GM18520 (cell line): ENCODE results near the gene NFE2.

Experiments used
- ATAC-seq: cut with Tn5 transposase; IDR thresholded peaks from one replicate; pipeline ENCODE4 v1.9.1; 2021; ENCODE audit not compliant: unreplicated experiment

The NFE2 gene

GRCh38 chr12:54306925-54307741 is 6.3 kb upstream of the NFE2 start:
- no peak for ATAC-seq

GRCh38 chr12:54304187-54304810 is 3.5 kb upstream of the NFE2 start:
- ATAC-seq = no peak

- ATAC-seq = no peak
Observed at GRCh38 chr12:54303640-54304039, 2.8 kb upstream of the NFE2 start.

GRCh38 chr12:54301428-54302048 is 723 bp upstream of the NFE2 start:
- no peak for ATAC-seq

- ATAC-seq = no peak
Observed at GRCh38 chr12:54300225-54300731, 537 bp downstream of the NFE2 start.

- ATAC-seq = no peak
Observed at GRCh38 chr12:54299515-54300224, 1.1 kb downstream of the NFE2 start.

GRCh38 chr12:54298904-54299303 is 1.9 kb downstream of the NFE2 start:
- ATAC-seq = no peak

GRCh38 chr12:54296393-54297099 is 4.3 kb downstream of the NFE2 start:
- ATAC-seq = no peak

GRCh38 chr12:54294953-54295566 is 5.8 kb downstream of the NFE2 start:
- ATAC-seq = no peak

- no peak for ATAC-seq
Observed at GRCh38 chr12:54294152-54294952, 6.5 kb downstream of the NFE2 start.

GRCh38 chr12:54292931-54293241 is 7.9 kb downstream of the NFE2 start:
- no peak for ATAC-seq

- ATAC-seq = no peak
Observed at GRCh38 chr12:54292083-54292930, 8.5 kb downstream of the NFE2 start.

- ATAC-seq = no peak
Observed at GRCh38 chr12:54287261-54288157, 13.3 kb downstream of the NFE2 start.

- ATAC-seq = no peak
Observed at GRCh38 chr12:54286042-54287030, 14.5 kb downstream of the NFE2 start.

GRCh38 chr12:54285150-54286041 is 15.4 kb downstream of the NFE2 start:
- no peak for ATAC-seq
